NCI-H748 treated with DMSO at 0.1 percent for 48 hours (cell line): ENCODE data around the gene HSD11B1.
A peak's percentile ranks its signal among the peaks of the same experiment; 100 is the strongest.
"Not testable (repeated sequence)": the region's sequence is repeated elsewhere in the genome, so short reads cannot be mapped to it uniquely, and the experiment has no call there.

ENCODE experiments used
- DNase-seq: peaks from one replicate; lab custom pipeline; 2025; lab: John Stamatoyannopoulos, UW

The HSD11B1 gene

GRCh38 chr1:209691237-209691636 is 13.4 kb upstream of the HSD11B1 start:
- no peak for DNase-seq

GRCh38 chr1:209692296-209692695 is 12.3 kb upstream of the HSD11B1 start:
- DNase-seq, result no peak

- peak; percentile 50 for DNase-seq
Measured at GRCh38 chr1:209692745-209693504, 11.7 kb upstream of the HSD11B1 start.

- DNase-seq, result no peak
Measured at GRCh38 chr1:209696673-209697072, 8.0 kb upstream of the HSD11B1 start.

GRCh38 chr1:209697126-209697525 is 7.5 kb upstream of the HSD11B1 start:
- no peak for DNase-seq

- not testable (repeated sequence) for DNase-seq
Measured at GRCh38 chr1:209700686-209701085, 4.0 kb upstream of the HSD11B1 start.

- DNase-seq, result no peak
Measured at GRCh38 chr1:209702832-209703231, 1.8 kb upstream of the HSD11B1 start.

GRCh38 chr1:209703834-209704504 is 677 bp upstream of the HSD11B1 start:
- DNase-seq, result no peak

- DNase-seq, result no peak
Measured at GRCh38 chr1:209705033-209705598, 470 bp downstream of the HSD11B1 start.

- DNase-seq, result no peak
Measured at GRCh38 chr1:209706622-209707021, 2.0 kb downstream of the HSD11B1 start.

- no peak for DNase-seq
Measured at GRCh38 chr1:209707308-209707707, 2.7 kb downstream of the HSD11B1 start.

- DNase-seq, result no peak
Measured at GRCh38 chr1:209708297-209708696, 3.7 kb downstream of the HSD11B1 start.

GRCh38 chr1:209710093-209710492 is 5.4 kb downstream of the HSD11B1 start:
- no peak for DNase-seq

GRCh38 chr1:209710847-209711246 is 6.2 kb downstream of the HSD11B1 start:
- DNase-seq, result no peak

- DNase-seq, result no peak
Measured at GRCh38 chr1:209714338-209714737, 9.7 kb downstream of the HSD11B1 start.

- DNase-seq, result no peak
Measured at GRCh38 chr1:209715314-209715713, 10.7 kb downstream of the HSD11B1 start.

- DNase-seq, result no peak
Measured at GRCh38 chr1:209717818-209718217, 13.2 kb downstream of the HSD11B1 start.

- DNase-seq, result no peak
Measured at GRCh38 chr1:209720326-209720725, 15.7 kb downstream of the HSD11B1 start.

- DNase-seq, result no peak
Measured at GRCh38 chr1:209720826-209721225, 16.2 kb downstream of the HSD11B1 start.

GRCh38 chr1:209721323-209721722 is 16.7 kb downstream of the HSD11B1 start:
- no peak for DNase-seq

GRCh38 chr1:209723265-209723664 is 18.6 kb downstream of the HSD11B1 start:
- DNase-seq, result no peak

GRCh38 chr1:209723756-209724693 is 19.4 kb downstream of the HSD11B1 start:
- DNase-seq, result no peak
